K562 (cell line): ENCODE measurements around the gene NIPAL3. TPM values are rescaled to one million over a fixed set of nuclear protein-coding genes. Genes with fewer than 3 reads are reported as not detected.

Experiments used
- ASH1L ChIP-seq: fragments of 450-650 bp; IDR thresholded peaks from 2 replicates; pipeline ENCODE4 v1.6.1; 2018; ENCODE audit warnings: borderline replicate concordance, mild to moderate bottlenecking, low read depth; ENCODE audit not compliant: partially characterized antibody
- C11orf30 ChIP-seq: fragments of 450-650 bp; IDR thresholded peaks from 2 replicates; pipeline ENCODE4 v1.6.1; 2016; ENCODE audit warnings: low read depth, mild to moderate bottlenecking
- CHD4 ChIP-seq: fragments of 200-600 bp; sonication (generic); IDR thresholded peaks from 3 replicates; pipeline ENCODE4 v1.6.1; 2012; ENCODE audit warnings: low read depth, mild to moderate bottlenecking, mixed read lengths, low read length, inconsistent platforms; ENCODE audit not compliant: insufficient read depth, insufficient replicate concordance, poor library complexity, severe bottlenecking
- EWSR1 ChIP-seq: fragments of 450-650 bp; IDR thresholded peaks from 2 replicates; pipeline ENCODE4 v1.6.1; 2018; ENCODE audit warnings: borderline replicate concordance, mild to moderate bottlenecking, low read depth, moderate library complexity; ENCODE audit not compliant: partially characterized antibody
- FOXP1 ChIP-seq: sonication (generic); formaldehyde crosslinking; IDR thresholded peaks from 2 replicates; pipeline ENCODE4 v1.8.0; 2022; ENCODE audit warnings: mild to moderate bottlenecking, missing genetic modification reagents
- FUS ChIP-seq: fragments of 200-400 bp; formaldehyde crosslinking; optimal IDR thresholded peaks from 2 replicates; pipeline ENCODE3; 2017; ENCODE audit warnings: low read depth, low read length
- KAT7 ChIP-seq: sonication (generic); formaldehyde crosslinking; IDR thresholded peaks from 2 replicates; pipeline ENCODE4 v1.8.0; 2022; ENCODE audit warnings: missing genetic modification reagents, mild to moderate bottlenecking, borderline replicate concordance
- KDM5B ChIP-seq: fragments of 200-600 bp; sonication (generic); IDR thresholded peaks from 2 replicates; pipeline ENCODE4 v1.6.1; 2012; ENCODE audit warnings: low read depth, mild to moderate bottlenecking, moderate library complexity, low read length, control low read depth, inconsistent platforms; ENCODE audit not compliant: insufficient replicate concordance
- MCM5 ChIP-seq: fragments of 450-650 bp; IDR thresholded peaks from 2 replicates; pipeline ENCODE4 v1.6.1; 2016; ENCODE audit warnings: low read depth
- MEIS2 ChIP-seq: fragments of 450-650 bp; IDR thresholded peaks from 2 replicates; pipeline ENCODE4 v1.6.1; 2014; ENCODE audit warnings: mild to moderate bottlenecking; ENCODE audit not compliant: partially characterized antibody
- NCOA1 ChIP-seq: fragments of 450-650 bp; IDR thresholded peaks from 2 replicates; pipeline ENCODE4 v1.6.1; 2016; ENCODE audit warnings: low read depth
- POLR2B ChIP-seq: fragments of 450-650 bp; IDR thresholded peaks from 2 replicates; pipeline ENCODE4 v1.6.1; 2018; ENCODE audit warnings: low read depth; ENCODE audit not compliant: partially characterized antibody
- SMARCB1 ChIP-seq: IDR thresholded peaks from 2 replicates; pipeline ENCODE4 v1.6.1; 2011; ENCODE audit warnings: improper control_type of control experiment, low read depth; ENCODE audit not compliant: insufficient read length
- ZNF197 ChIP-seq: fragments of 200-800 bp; sonication (Bioruptor generic); IDR thresholded peaks from 2 replicates; pipeline ENCODE4 v1.6.1; 2016; ENCODE audit warnings: low read depth, missing genetic modification characterization, missing compliant biosample characterization
- ZNF232 ChIP-seq: sonication (generic); formaldehyde crosslinking; IDR thresholded peaks from 2 replicates; pipeline ENCODE4 v1.8.0; 2022; ENCODE audit warnings: mild to moderate bottlenecking, missing genetic modification reagents
- ZNF24 ChIP-seq: fragments of 450-650 bp; IDR thresholded peaks from 2 replicates; pipeline ENCODE4 v1.6.1; 2016
- ZNF668 ChIP-seq: fragments of 250-450 bp; sonication (Bioruptor Pico); IDR thresholded peaks from 2 replicates; pipeline ENCODE4 v1.8.0; 2022; ENCODE audit warnings: mild to moderate bottlenecking, inconsistent platforms
- ZNF785 ChIP-seq: fragments of 250-450 bp; sonication (Bioruptor Pico); IDR thresholded peaks from 2 replicates; pipeline ENCODE4 v1.4.0; 2020; ENCODE audit warnings: mild to moderate bottlenecking
- polyA plus RNA-seq, 8 experiments: library from polyadenylated mRNA; depleted of rRNA in 4 of 8; stranded (reverse) in 5 of 8; unstranded in 3 of 8; fragments of >200 nt; fragmentation: Nextera tagmentation in 2 of 8; fragmentation: Illumina TruSeq in 1 of 8; extraction: Ambion mirVana in 2 of 8; extraction: Trizol in 1 of 8; gene quantifications; 2 replicates each; pipeline versions ENCODE4 v1.2.1 to v1.2.3, GENCODE V29; 2011 to 2014; ENCODE audit warnings: inconsistent platforms in 1 of 8, missing spikeins in 1 of 8
- total RNA-seq, 7 experiments: library from RNA; depleted of rRNA in 6 of 7; stranded (reverse); fragments of >200 nt in 6 of 7; fragmentation: Illumina TruSeq in 2 of 7; extraction: Trizol in 2 of 7; gene quantifications; 2 replicates each; pipeline versions ENCODE4 v1.2.1 to v1.2.3, GENCODE V29; 2011 to 2021; ENCODE audit warnings: low replicate concordance in 1 of 7
- TF ChIP-seq, protein P1 (sequence below): fragments of 250-450 bp; sonication (Bioruptor Pico); IDR thresholded peaks from 2 replicates; pipeline ENCODE4 v1.5.0; 2021
- TF ChIP-seq, protein P2 (sequence below): fragments of 250-450 bp; sonication (Bioruptor Pico); IDR thresholded peaks from 2 replicates; pipeline ENCODE4 v1.5.0; 2021; ENCODE audit warnings: mild to moderate bottlenecking, moderate library complexity
- TF ChIP-seq, protein P3 (sequence below): fragments of 450-650 bp; conservative IDR thresholded peaks from 2 replicates; pipeline ENCODE4 v1.6.1; 2016; ENCODE audit warnings: missing genetic modification characterization, low read depth, mild to moderate bottlenecking, missing compliant biosample characterization, moderate library complexity
- TF ChIP-seq, protein P4 (sequence below): fragments of 450-650 bp; formaldehyde crosslinking; IDR thresholded peaks from 2 replicates; pipeline ENCODE4 v1.4.0; 2022; ENCODE audit warnings: mild to moderate bottlenecking, moderate library complexity

Gene NIPAL3
- total and polyA plus RNA-seq, 9 of the 15 experiments (the other 6 are each of a cell fraction or from before 2014, with no cell fraction given), result 10.5 to 26.3 (median 16.0) TPM

DNA sequence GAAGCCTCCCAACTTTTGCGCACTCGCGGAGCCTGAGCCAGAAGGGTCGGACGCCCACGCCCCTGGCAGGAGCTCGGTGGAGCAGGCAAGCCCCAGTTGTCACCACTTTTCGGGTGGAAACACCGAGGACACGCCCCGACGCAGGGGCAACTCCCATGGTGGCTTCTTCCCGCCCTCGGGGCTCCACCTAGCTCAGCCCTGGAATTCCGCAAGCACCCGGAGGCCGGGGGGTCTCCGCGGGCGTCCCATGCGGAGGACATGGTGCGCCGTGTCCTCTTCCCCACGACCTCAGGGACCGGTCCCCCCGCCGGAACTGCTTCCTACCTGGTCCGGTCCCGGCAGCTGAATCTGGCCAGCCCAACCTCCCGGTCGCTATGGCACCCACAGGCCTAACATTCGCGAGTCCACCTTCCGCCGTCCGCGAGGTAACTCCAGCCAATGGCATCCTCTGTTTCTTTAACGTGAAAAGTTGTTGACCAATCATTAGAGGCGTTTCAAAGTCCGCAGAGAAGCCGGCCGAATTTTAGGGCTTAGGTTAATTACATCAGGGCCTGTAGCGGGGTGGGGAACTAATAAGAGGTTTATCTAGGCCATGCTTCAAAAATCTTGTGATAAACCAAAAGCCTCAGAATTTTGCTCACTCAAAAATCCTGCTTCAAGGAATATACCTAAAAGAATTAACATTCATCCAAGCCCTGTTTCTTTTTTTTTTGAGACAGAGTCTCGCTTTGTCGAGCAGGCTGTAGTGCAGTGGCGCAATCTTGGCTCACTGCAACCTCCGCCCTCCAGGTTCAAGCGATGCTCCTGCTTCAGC, 2.0 kb upstream of the NIPAL3 start, which contains the start of gene STPG1 (continued):
- TF ChIP-seq ZNF197 (CRISPR knock-in tag) (no peak), MCM5 (no peak), NCOA1 (peak; percentile 37; the same call in 1 of the 2 replicates), CHD4 (no peak), SMARCB1 (no peak), KAT7 (CRISPR knock-in tag) (0 out of 2 replicates have a peak, but pooled peaks have one; percentile 35), EWSR1 (no peak), ZNF668 (no peak), FUS (no peak), C11orf30 (peak; percentile 11; the same call in 1 of the 2 replicates), ZNF785 (CRISPR knock-in tag) (no peak), MEIS2 (no peak), ASH1L (peak; percentile 89), ZNF232 (no peak), POLR2B (peak; percentile 75), KDM5B (peak; percentile 51), FOXP1 (CRISPR knock-in tag) (no peak), ZNF24 (no peak)
- TF ChIP-seq, protein P1, sequence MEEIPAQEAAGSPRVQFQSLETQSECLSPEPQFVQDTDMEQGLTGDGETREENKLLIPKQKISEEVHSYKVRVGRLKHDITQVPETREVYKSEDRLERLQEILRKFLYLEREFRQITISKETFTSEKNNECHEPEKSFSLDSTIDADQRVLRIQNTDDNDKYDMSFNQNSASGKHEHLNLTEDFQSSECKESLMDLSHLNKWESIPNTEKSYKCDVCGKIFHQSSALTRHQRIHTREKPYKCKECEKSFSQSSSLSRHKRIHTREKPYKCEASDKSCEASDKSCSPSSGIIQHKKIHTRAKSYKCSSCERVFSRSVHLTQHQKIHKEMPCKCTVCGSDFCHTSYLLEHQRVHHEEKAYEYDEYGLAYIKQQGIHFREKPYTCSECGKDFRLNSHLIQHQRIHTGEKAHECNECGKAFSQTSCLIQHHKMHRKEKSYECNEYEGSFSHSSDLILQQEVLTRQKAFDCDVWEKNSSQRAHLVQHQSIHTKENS (CRISPR knock-in tag), result no peak
- TF ChIP-seq, protein P2, sequence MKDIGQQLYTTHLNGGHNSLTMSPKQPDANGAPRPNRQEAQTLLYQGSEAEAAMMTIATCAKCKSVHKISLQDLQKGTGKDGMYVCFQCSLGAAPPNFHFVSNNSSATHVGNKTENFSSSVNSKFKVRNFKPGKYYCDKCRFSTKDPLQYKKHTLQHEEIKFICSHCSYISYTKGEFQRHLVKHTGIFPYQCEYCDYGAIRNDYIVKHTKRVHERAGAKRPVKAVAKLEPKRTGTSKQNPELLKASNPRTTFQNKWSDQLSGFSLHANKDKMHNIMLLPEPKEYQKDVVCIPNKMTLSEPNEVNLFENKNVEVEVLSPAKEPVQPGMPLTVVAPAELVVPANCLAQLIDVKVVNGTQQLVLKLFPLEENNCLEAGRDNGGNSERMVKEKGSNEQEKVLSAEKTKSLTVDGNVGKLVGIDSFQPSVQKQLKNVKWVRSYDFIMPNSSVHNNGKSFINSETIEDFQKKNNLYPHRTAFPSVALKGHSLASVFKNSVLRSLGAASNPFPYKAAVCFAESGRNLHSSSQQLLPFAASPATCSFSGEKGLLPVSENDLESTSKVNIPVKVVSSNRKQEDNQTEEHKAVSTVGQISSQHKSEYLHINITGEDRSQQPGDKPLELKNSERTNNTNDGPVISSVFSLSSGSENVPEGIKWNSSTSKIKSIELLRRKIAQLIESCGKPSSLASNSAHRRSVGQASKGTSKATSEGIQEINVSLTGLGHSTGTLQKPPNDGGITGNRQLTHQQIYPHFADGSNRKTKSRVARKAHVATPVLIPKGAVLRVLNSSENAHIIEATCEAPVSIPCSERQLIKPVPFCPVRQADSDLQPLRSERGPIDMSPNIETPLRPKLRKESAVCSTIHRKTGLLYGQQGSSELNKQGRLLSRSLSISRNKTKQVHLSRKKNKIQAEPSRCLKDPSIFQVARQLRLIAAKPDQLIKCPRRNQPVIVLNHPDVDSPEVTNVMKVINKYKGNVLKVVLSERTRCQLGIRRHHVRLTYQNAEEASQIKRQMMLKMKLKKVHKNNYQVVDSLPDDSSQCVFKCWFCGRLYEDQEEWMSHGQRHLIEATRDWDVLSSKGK (CRISPR knock-in tag), result no peak
- TF ChIP-seq, protein P3, sequence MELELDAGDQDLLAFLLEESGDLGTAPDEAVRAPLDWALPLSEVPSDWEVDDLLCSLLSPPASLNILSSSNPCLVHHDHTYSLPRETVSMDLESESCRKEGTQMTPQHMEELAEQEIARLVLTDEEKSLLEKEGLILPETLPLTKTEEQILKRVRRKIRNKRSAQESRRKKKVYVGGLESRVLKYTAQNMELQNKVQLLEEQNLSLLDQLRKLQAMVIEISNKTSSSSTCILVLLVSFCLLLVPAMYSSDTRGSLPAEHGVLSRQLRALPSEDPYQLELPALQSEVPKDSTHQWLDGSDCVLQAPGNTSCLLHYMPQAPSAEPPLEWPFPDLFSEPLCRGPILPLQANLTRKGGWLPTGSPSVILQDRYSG, result no peak
- TF ChIP-seq, protein P4, sequence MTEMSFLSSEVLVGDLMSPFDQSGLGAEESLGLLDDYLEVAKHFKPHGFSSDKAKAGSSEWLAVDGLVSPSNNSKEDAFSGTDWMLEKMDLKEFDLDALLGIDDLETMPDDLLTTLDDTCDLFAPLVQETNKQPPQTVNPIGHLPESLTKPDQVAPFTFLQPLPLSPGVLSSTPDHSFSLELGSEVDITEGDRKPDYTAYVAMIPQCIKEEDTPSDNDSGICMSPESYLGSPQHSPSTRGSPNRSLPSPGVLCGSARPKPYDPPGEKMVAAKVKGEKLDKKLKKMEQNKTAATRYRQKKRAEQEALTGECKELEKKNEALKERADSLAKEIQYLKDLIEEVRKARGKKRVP, result no peak
